NB4 (cell line): Measurements from ENCODE around the gene HNRNPR.

Experiments
- DNase-seq: peaks from one replicate; pipeline ENCODE4 v3.0.0; 2010; ENCODE audit warnings: low read depth
- H3K4me3 ChIP-seq: one replicate; pipeline ENCODE4 v1.5.1; 2011; ENCODE audit warnings: mild to moderate bottlenecking, low read depth, low read length, moderate library complexity
- CTCF ChIP-seq: IDR thresholded peaks from one replicate; pipeline ENCODE4 v1.5.1; 2012; ENCODE audit warnings: low read depth, low read length
- MYC ChIP-seq: IDR thresholded peaks from 2 replicates; pipeline ENCODE4 v1.6.1; 2011; ENCODE audit warnings: low read depth, low read length
- POLR2A ChIP-seq: IDR thresholded peaks from 2 replicates; pipeline ENCODE4 v1.6.1; 2011; ENCODE audit warnings: mild to moderate bottlenecking; ENCODE audit not compliant: insufficient read length; ENCODE audit errors: extremely low read depth
- TF ChIP-seq, protein P1 (sequence below): IDR thresholded peaks from 2 replicates; pipeline ENCODE4 v1.6.1; 2011; ENCODE audit warnings: low read depth, low read length

HNRNPR gene

DNA sequence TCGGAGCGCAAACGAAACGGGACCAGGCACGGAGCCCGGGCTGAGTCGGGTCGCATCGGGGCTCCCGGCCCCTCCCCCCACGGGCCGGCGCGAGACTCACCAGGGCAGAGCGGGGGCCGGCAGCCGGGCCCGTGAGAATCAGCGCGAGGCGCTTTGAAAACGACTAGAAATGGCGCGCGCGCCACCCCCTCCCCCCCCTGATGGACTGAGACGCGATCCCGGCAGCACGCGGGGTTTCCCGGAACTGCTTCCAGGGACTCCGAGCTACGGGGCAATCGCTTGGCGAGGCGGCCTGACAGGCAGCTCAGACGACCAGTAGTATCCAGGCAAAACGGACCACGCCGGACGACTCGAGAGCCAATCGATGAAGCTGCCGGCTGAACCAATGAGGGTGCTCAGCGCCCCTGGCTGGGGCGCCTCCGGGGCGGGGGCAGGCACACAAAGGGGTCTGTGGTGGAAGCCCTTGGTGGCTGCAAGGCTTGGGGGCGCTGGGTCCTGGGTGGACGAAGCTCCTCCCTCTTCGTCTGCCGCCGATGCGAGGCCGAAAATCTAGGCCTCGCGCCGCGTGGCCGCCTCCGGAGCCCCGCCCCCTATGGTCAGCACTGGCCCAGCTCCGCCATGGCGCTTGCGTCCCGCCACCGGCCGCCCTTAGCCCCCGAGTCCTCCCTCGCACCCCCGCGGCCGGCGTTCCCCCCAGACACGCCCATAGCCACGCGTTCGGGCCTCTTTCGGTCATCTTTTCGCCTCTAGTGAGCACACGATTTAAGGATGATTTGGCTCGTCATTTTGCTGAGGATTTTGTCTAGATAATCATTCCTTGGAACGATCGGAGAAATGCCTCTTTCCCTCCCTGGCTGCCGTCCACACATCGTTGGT lies at the start of gene HNRNPR:
TSS of gene HNRNPR (minus strand) at position 174 of the 876 bp plus-strand sequence. CDS start 3,276 bp downstream, outside the sequence.
- DNase-seq: peak; percentile 100
- TF ChIP-seq, protein P1, sequence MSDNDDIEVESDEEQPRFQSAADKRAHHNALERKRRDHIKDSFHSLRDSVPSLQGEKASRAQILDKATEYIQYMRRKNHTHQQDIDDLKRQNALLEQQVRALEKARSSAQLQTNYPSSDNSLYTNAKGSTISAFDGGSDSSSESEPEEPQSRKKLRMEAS: peak; percentile 89
- TF ChIP-seq CTCF (no peak), POLR2A (peak; percentile 48), MYC (peak; percentile 96)
- H3K4me3 ChIP-seq: peak within 1 kb of the TSS; percentile 79

DNA sequence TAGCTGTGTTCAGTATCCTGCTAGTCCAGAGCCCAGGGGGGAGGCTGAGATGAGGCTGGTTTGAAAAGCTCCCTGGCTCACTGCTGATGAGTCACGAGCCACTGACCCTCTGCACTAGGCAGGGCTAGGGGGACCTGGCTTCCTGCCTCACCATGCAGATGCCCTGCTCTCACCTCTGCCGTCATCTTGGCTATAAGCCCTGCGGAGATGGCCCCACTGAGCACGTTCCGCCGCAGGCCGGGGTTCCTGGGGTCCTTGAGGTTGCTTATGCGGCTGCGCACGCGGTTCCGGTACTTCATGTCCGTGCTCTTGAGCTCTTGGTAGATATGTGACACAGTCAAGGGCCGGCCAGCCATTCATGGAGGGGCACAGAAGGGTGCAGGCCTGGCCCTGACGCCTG lies 49.6 kb upstream of the HNRNPR start:
- H3K4me3 ChIP-seq: no peak overlapping the region
- no peak for DNase-seq

DNA sequence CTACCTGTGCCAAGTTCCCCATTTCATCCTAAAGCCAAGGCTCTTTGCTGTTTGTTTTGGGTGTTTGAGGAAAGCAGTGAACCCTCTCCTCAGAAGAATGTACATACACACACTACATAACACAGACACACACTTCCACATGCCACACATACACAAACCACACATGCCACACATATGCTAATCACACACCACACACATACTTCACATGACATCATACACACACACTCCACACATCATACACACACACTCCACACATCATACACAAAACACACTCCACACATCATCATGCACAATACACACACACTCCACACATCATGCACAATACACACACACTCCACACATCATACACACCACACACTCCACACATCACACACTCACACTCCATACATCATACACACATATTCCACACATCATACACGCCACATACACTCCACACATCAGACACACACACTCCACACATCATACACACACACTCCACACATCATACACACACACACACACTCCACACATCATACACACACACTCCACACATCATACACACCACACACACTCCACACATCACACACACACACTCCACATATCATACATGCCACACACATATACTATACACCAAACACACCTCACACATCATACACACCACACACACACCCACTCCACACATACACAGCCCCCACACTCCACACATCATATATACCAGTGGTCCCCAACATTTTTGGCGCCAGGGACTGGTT lies 48.2 kb upstream of the HNRNPR start:
- H3K4me3 ChIP-seq: no peak overlapping the region

More for the DNA sequence above, 49.6 kb upstream of the HNRNPR start:
- TF ChIP-seq POLR2A (no peak), MYC (no peak), CTCF (no peak)
- TF ChIP-seq, protein P1: no peak

DNA sequence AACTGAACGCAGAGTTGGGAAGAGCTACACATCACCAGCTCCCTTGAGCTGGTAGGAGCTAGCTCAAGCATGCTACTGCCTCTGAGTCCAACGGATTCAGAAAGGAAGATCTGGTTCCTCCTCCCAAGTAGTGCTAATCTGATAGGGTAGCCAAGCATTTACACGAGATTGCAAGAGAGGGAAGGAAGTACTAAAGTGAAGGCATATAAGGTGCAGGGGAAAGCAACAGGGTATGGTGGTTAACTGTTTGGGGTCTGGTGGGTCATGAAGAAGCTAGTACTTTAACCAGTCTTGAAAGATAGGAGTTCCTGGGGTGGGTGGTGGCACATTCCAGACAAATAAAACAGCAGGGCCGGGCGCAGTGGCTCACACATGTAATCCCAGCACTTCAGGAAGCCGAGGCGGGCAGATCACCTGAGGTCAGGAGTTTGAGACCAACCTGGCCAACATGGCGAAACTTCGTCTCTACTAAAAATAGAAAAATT lies 45.8 kb upstream of the HNRNPR start:
- no peak overlapping the region for H3K4me3 ChIP-seq
- TF ChIP-seq, protein P1: no peak
- TF ChIP-seq POLR2A (no peak), CTCF (no peak), MYC (no peak)
- DNase-seq: no peak

More for the DNA sequence above, 48.2 kb upstream of the HNRNPR start:
- no peak for DNase-seq
- TF ChIP-seq CTCF (no peak), POLR2A (no peak), MYC (no peak)
- TF ChIP-seq, protein P1: no peak

GRCh38 chr1:23387494-23387893 lies 43.4 kb upstream of the HNRNPR start:
- no peak for DNase-seq
- no peak for TF ChIP-seq MYC
- TF ChIP-seq, protein P1: no peak
- TF ChIP-seq POLR2A: no peak
- TF ChIP-seq CTCF: no peak

More at GRCh38 chr1:23387494-23387893, 43.4 kb upstream of the HNRNPR start:
- no peak overlapping the region for H3K4me3 ChIP-seq
